Endothelial cell (in vitro differentiated cells): ENCODE data around the gene B4GALNT4. TPM values are rescaled to one million over a fixed set of nuclear protein-coding genes. Genes with fewer than 3 reads are reported as not detected.
A peak's percentile ranks its signal among the peaks of the same experiment; 100 is the strongest.
"Not testable (repeated sequence)": the region's sequence is repeated elsewhere in the genome, so short reads cannot be mapped to it uniquely, and the experiment has no call there.

ENCODE experiments used
- DNase-seq: peaks from one replicate; pipeline ENCODE4 v3.0.0; 2021; ENCODE audit warnings: low spot score
- H3K27ac Mint-ChIP-seq: one replicate; pipeline ENCODE4 v1.8.0; 2021; ENCODE audit warnings: mixed read lengths, inconsistent platforms; ENCODE audit not compliant: unreplicated experiment
- H3K27me3 Mint-ChIP-seq: one replicate; pipeline ENCODE4 v1.8.0; 2021; ENCODE audit warnings: mild to moderate bottlenecking, moderate library complexity, mixed read lengths, inconsistent platforms; ENCODE audit not compliant: unreplicated experiment
- H3K36me3 Mint-ChIP-seq: one replicate; pipeline ENCODE4 v1.8.0; 2021; ENCODE audit warnings: mild to moderate bottlenecking, low read depth, mixed read lengths, inconsistent platforms; ENCODE audit not compliant: unreplicated experiment
- H3K4me1 Mint-ChIP-seq: one replicate; pipeline ENCODE4 v1.8.0; 2021; ENCODE audit warnings: mild to moderate bottlenecking, mixed read lengths, inconsistent platforms; ENCODE audit not compliant: unreplicated experiment
- H3K4me3 Mint-ChIP-seq: one replicate; pipeline ENCODE4 v1.8.0; 2021; ENCODE audit warnings: mild to moderate bottlenecking, mixed read lengths, inconsistent platforms; ENCODE audit not compliant: unreplicated experiment
- H3K9me3 Mint-ChIP-seq: one replicate; pipeline ENCODE4 v1.8.0; 2021; ENCODE audit warnings: mixed read lengths, inconsistent platforms; ENCODE audit not compliant: unreplicated experiment
- total RNA-seq: library from RNA; stranded (reverse); fragmentation: NEBNext Ultra II Directional; extraction: Animal tissue kit (Norgen Biotek cat#: 25700); gene quantifications from one replicate; pipeline ENCODE4 v1.2.1, GENCODE V29; 2021; ENCODE audit not compliant: unreplicated experiment
- TF ChIP-seq, protein P1 (sequence below): fragments of 200-600 bp; sonication (generic); IDR thresholded peaks from one replicate; pipeline ENCODE4 v1.5.0; 2021; ENCODE audit warnings: antibody characterized with exemption; ENCODE audit not compliant: unreplicated experiment

The B4GALNT4 gene
- total RNA-seq, 1 donor from 2014 or later, result 14.9 TPM

DNA sequence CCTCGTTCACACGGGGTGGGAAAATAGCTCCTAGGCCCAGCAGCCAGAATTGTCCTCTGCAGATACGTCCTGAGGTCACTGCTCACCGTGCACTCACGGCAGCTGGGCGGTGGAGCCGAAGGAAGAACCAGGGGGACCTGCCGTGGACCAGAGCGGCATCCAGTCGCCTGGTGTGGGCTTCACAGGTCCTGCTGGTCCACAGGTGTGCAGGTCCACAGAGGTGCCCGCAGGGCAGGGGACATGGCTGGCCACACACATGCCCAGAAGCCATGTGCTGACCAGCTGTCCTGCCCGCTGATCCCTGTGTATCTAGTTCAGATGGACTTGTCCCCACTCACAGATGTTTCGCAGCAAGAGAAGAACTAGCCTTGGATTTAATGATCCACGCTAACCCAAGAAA is 14.1 kb downstream of the B4GALNT4 start:
- H3K27ac Mint-ChIP-seq, result no peak overlapping the region
- peaks cover 22% of the 10 kb centered on the region for H3K36me3 Mint-ChIP-seq
- H3K9me3 Mint-ChIP-seq, result peaks cover 9% of the 10 kb centered on the region
- TF ChIP-seq, protein P1, sequence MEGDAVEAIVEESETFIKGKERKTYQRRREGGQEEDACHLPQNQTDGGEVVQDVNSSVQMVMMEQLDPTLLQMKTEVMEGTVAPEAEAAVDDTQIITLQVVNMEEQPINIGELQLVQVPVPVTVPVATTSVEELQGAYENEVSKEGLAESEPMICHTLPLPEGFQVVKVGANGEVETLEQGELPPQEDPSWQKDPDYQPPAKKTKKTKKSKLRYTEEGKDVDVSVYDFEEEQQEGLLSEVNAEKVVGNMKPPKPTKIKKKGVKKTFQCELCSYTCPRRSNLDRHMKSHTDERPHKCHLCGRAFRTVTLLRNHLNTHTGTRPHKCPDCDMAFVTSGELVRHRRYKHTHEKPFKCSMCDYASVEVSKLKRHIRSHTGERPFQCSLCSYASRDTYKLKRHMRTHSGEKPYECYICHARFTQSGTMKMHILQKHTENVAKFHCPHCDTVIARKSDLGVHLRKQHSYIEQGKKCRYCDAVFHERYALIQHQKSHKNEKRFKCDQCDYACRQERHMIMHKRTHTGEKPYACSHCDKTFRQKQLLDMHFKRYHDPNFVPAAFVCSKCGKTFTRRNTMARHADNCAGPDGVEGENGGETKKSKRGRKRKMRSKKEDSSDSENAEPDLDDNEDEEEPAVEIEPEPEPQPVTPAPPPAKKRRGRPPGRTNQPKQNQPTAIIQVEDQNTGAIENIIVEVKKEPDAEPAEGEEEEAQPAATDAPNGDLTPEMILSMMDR, result no peak
- H3K27me3 Mint-ChIP-seq, result peaks cover 20% of the 10 kb centered on the region
- peak overlapping the region; percentile 20 for H3K4me3 Mint-ChIP-seq
- peaks cover 4% of the 10 kb centered on the region for H3K4me1 Mint-ChIP-seq
- no peak for DNase-seq

GRCh38 chr11:384511-384910 is 15.2 kb downstream of the B4GALNT4 start:
- Mint-ChIP-seq H3K36me3 (peaks cover 18% of the 10 kb centered on the region), H3K4me1 (peaks cover 4% of the 10 kb centered on the region), H3K4me3 (no peak overlapping the region), H3K27ac (no peak overlapping the region), H3K27me3 (peaks cover 17% of the 10 kb centered on the region), H3K9me3 (peaks cover 9% of the 10 kb centered on the region)
- TF ChIP-seq, protein P1, result no peak
- no peak for DNase-seq

GRCh38 chr11:385594-386351 is 16.5 kb downstream of the B4GALNT4 start:
- Mint-ChIP-seq H3K27me3 (peaks cover 17% of the 10 kb centered on the region), H3K36me3 (peaks cover 18% of the 10 kb centered on the region), H3K27ac (no peak overlapping the region), H3K4me1 (peaks cover 4% of the 10 kb centered on the region), H3K9me3 (peaks cover 9% of the 10 kb centered on the region), H3K4me3 (no peak overlapping the region)
- TF ChIP-seq, protein P1, result no peak
- DNase-seq, result no peak

GRCh38 chr11:386483-386882 is 17.2 kb downstream of the B4GALNT4 start:
- no peak overlapping the region for H3K4me3 Mint-ChIP-seq
- peaks cover 17% of the 10 kb centered on the region for H3K27me3 Mint-ChIP-seq
- H3K36me3 Mint-ChIP-seq, result peaks cover 18% of the 10 kb centered on the region
- peaks cover 4% of the 10 kb centered on the region for H3K4me1 Mint-ChIP-seq
- DNase-seq, result no peak
- TF ChIP-seq, protein P1, result no peak
- no peak overlapping the region for H3K27ac Mint-ChIP-seq
- peaks cover 9% of the 10 kb centered on the region for H3K9me3 Mint-ChIP-seq

DNA sequence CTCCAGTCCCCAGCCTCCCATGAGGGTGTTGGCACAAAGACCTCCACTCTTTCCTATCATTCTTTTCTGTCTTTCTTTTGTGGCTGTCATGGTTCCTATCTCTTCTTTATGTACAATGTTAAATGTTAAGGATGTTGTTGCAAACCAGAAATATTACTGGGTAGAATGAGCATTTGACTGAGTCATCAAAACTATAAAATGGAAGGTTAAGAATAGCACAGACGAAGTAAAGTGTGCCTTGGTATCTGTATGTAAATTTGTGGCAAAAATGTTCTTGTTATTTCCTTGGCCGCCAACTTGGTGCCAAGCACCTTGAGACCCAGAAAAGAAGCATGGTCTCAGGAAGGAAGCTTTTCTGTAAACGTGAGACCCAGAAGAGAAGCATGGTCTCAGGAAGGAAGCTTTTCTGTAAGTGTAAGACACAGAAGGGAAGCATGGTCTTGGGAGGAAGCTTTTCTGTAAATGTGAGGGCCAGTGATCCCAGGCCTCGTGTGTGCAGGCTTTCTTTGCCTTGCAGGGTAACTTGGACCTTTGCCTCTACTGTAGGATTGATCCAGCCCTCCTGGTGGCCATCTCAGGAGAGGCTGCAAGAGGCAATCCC is 18.0 kb downstream of the B4GALNT4 start:
- Mint-ChIP-seq H3K4me1 (peaks cover 4% of the 10 kb centered on the region), H3K27me3 (peaks cover 17% of the 10 kb centered on the region), H3K4me3 (peak overlapping the region; percentile 13), H3K27ac (no peak overlapping the region), H3K9me3 (peaks cover 9% of the 10 kb centered on the region), H3K36me3 (peaks cover 18% of the 10 kb centered on the region)
- TF ChIP-seq, protein P1, result no peak
- no peak for DNase-seq

DNA sequence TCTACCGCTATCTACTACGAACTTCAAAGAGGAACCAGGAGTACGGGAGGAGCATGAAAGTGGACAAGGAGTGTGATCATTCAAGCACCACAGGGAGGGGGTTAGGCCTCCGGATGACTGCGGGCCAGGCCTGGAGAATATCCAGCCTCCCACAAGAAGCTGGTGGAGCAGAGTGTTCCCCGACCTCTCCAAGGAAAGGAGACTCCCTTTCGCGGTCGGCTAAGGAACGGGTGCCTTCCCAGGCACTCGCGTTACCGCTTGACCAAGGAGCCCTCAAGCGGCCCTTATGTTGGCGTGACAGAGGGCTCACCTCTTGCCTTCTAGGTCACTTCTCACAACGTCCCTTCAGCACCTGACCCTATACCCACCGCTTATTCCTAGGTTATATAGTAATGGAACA is 20.1 kb downstream of the B4GALNT4 start:
- Mint-ChIP-seq H3K27me3 (peaks cover 12% of the 10 kb centered on the region), H3K36me3 (peaks cover 12% of the 10 kb centered on the region)
- DNase-seq, H3K4me1 Mint-ChIP-seq, H3K27ac Mint-ChIP-seq, H3K4me3 Mint-ChIP-seq, H3K9me3 Mint-ChIP-seq: not testable (repeated sequence)
